Neuron (in vitro differentiated cells): ENCODE data around the gene ARID4B.

Experiments
- H2AFZ ChIP-seq: one replicate; pipeline ENCODE4 v1.6.1; 2013; ENCODE audit warnings: low read depth, mild to moderate bottlenecking, inconsistent platforms, low read length, moderate library complexity
- H3K27me3 ChIP-seq: one replicate; pipeline ENCODE4 v1.6.1; 2013; ENCODE audit warnings: low read length; ENCODE audit not compliant: insufficient read depth
- H3K36me3 ChIP-seq: one replicate; pipeline ENCODE4 v1.6.1; 2013; ENCODE audit warnings: low read length; ENCODE audit not compliant: insufficient read depth
- H3K4me1 ChIP-seq: one replicate; pipeline ENCODE4 v1.6.1; 2013; ENCODE audit warnings: low read length; ENCODE audit not compliant: insufficient read depth
- H3K4me3 ChIP-seq: 2 replicates; pipeline ENCODE4 v1.5.1; 2013; ENCODE audit warnings: mild to moderate bottlenecking, low read length, moderate library complexity
- H3K9me3 ChIP-seq: one replicate; pipeline ENCODE4 v1.6.1; 2013; ENCODE audit warnings: low read length

The ARID4B gene

GRCh38 chr1:235304549-235305451, 23.2 kb downstream of the ARID4B start:
- Histone ChIP-seq H3K27me3 (no peaks in the 10 kb centered on the region), H3K9me3 (no peaks in the 10 kb centered on the region), H3K4me1 (no peaks in the 10 kb centered on the region), H3K4me3 (no peak overlapping the region), H2AFZ (no peak overlapping the region), H3K36me3 (no peaks in the 10 kb centered on the region)

GRCh38 chr1:235302143-235302542, 25.8 kb downstream of the ARID4B start:
- Histone ChIP-seq H3K36me3 (no peaks in the 10 kb centered on the region), H3K9me3 (peaks cover 3% of the 10 kb centered on the region), H3K27me3 (no peaks in the 10 kb centered on the region), H3K4me1 (no peaks in the 10 kb centered on the region), H3K4me3 (no peak overlapping the region), H2AFZ (no peak overlapping the region)

DNA sequence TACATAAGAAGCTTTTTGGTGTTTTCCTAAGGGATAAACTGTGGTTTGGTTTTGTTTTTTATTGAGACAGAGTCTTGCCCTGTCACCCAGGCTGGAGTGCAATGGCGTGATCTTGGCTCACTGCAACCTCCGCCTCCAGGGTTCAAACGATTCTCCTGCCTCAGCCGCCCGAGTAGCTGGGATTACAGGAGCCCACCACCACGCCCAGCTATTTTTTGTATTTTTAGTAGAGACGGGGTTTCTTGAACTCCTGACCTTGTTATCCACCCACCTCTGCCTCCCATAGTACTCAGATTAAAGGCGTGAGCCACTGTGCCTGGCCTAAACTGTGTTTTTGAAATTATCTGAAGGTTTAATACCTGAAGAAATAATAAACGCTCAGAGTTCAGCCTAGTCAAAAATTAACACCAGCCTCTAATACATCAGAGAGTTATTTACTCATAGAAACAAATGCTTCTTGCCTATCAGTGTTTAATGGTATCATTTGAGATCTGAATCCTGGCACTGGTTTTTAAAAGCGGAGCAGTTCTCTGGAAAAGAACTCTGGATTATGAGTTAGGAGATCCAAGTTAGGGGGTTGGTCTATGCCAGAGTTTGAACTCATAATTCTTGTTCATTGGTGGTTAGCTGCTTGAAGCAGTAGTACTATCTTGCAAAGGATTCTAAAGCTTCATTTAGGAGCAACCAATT, 28.7 kb downstream of the ARID4B start:
- H3K36me3 ChIP-seq = no peaks in the 10 kb centered on the region
- H3K27me3 ChIP-seq = no peaks in the 10 kb centered on the region
- H3K4me3 ChIP-seq = no peak overlapping the region
- no peak overlapping the region for H2AFZ ChIP-seq
- H3K9me3 ChIP-seq = peaks cover 10% of the 10 kb centered on the region
- H3K4me1 ChIP-seq = no peaks in the 10 kb centered on the region

DNA sequence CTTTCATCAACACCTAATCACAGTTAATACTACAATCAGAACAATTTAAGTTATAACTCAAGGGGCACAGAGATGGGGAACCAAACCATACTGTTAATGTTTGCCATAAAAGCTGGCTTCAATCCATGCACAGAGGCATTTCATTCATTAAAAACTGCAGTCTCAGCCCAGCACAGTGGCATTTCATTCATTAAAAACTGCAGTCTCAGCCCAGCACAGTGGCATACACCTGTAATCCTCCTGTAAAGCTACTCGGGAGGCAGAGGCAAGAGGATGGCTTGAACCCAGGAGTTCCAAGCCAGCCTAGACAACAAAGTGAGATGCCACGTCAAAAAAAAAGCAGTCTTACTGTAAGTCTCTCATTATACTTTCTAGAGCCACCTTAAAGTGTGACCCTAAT, 29.2 kb downstream of the ARID4B start:
- peaks cover 10% of the 10 kb centered on the region for H3K9me3 ChIP-seq
- no peak overlapping the region for H2AFZ ChIP-seq
- no peaks in the 10 kb centered on the region for H3K36me3 ChIP-seq
- no peak overlapping the region for H3K4me3 ChIP-seq
- no peaks in the 10 kb centered on the region for H3K4me1 ChIP-seq
- H3K27me3 ChIP-seq = no peaks in the 10 kb centered on the region

DNA sequence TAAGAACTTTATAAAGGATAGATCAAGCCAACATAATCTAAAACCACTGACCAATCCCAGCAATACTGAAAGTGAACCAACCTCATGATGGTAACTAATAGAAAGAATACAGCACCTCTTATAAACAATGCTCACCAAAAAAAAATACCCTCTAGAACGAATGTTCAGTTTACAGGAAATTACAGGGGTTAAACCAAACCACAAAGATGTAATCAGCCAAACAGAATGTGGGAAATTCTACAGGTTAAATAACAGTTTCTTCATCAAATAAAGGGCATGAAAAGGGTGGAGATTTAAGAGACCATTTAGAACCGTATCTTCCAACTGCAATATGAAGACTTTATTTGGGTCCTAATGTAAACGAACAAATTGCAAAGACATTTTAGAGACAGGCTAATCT, 30.4 kb downstream of the ARID4B start:
- Histone ChIP-seq H3K9me3 (peaks cover 10% of the 10 kb centered on the region), H3K36me3 (no peaks in the 10 kb centered on the region), H3K4me3 (no peak overlapping the region), H2AFZ (no peak overlapping the region), H3K27me3 (no peaks in the 10 kb centered on the region), H3K4me1 (no peaks in the 10 kb centered on the region)

- no peaks in the 10 kb centered on the region for H3K36me3 ChIP-seq
- H3K27me3 ChIP-seq = no peaks in the 10 kb centered on the region
- no peak overlapping the region for H2AFZ ChIP-seq
These were observed 31.2 kb downstream of the ARID4B start for GRCh38 chr1:235296729-235297128.

GRCh38 chr1:235295902-235296350, 32.1 kb downstream of the ARID4B start:
- peaks cover 10% of the 10 kb centered on the region for H3K9me3 ChIP-seq
- H3K4me1 ChIP-seq = no peaks in the 10 kb centered on the region
- no peaks in the 10 kb centered on the region for H3K27me3 ChIP-seq
- H2AFZ ChIP-seq = no peak overlapping the region
- no peaks in the 10 kb centered on the region for H3K36me3 ChIP-seq
- H3K4me3 ChIP-seq = no peak overlapping the region

More at GRCh38 chr1:235296729-235297128, 31.2 kb downstream of the ARID4B start:
- Histone ChIP-seq H3K4me1 (no peaks in the 10 kb centered on the region), H3K4me3 (no peak overlapping the region), H3K9me3 (peaks cover 10% of the 10 kb centered on the region)

- H3K4me1 ChIP-seq = no peaks in the 10 kb centered on the region
- no peaks in the 10 kb centered on the region for H3K36me3 ChIP-seq
- H3K9me3 ChIP-seq = peaks cover 10% of the 10 kb centered on the region
- no peak overlapping the region for H2AFZ ChIP-seq
- no peak overlapping the region for H3K4me3 ChIP-seq
- H3K27me3 ChIP-seq = no peaks in the 10 kb centered on the region
These were observed 34.5 kb downstream of the ARID4B start for GRCh38 chr1:235293322-235293942.

GRCh38 chr1:235292790-235293189, 35.2 kb downstream of the ARID4B start:
- Histone ChIP-seq H2AFZ (no peak overlapping the region), H3K27me3 (no peaks in the 10 kb centered on the region), H3K4me1 (no peaks in the 10 kb centered on the region), H3K4me3 (no peak overlapping the region), H3K36me3 (no peaks in the 10 kb centered on the region), H3K9me3 (peaks cover 10% of the 10 kb centered on the region)

DNA sequence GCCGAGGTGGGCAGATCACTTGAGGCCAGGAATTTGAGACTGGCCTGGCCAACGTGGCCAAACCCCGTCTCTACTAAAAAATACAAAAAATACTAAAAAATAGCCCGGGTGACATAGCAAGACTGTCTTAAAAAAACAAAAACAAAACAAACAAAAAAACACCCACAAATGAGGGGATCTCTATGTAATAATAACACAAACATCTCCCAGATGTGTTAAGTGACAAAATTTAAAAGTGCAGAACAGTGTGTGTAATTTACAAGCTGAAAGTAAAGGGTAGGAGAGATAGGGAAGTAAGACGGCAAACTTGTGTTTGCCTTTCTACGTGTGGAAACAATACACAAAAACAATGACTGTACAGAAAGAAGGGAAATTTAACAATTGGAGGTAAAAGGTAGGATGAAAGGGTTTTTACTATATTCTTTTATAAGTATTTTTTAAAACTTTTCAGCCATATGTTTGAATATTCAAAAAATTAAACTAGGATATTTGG, 36.3 kb downstream of the ARID4B start:
- H2AFZ ChIP-seq = no peak overlapping the region
- peaks cover 7% of the 10 kb centered on the region for H3K9me3 ChIP-seq

GRCh38 chr1:235290740-235291502, 37.1 kb downstream of the ARID4B start:
- H2AFZ ChIP-seq = no peak overlapping the region
- no peaks in the 10 kb centered on the region for H3K36me3 ChIP-seq
- no peaks in the 10 kb centered on the region for H3K27me3 ChIP-seq
- H3K9me3 ChIP-seq = peaks cover 3% of the 10 kb centered on the region
- no peak overlapping the region for H3K4me3 ChIP-seq
- no peaks in the 10 kb centered on the region for H3K4me1 ChIP-seq

More for the DNA sequence above, 36.3 kb downstream of the ARID4B start:
- no peaks in the 10 kb centered on the region for H3K36me3 ChIP-seq
- H3K4me3 ChIP-seq = no peak overlapping the region
- H3K4me1 ChIP-seq = no peaks in the 10 kb centered on the region
- H3K27me3 ChIP-seq = no peaks in the 10 kb centered on the region

- Histone ChIP-seq H3K4me3 (no peak overlapping the region), H2AFZ (no peak overlapping the region), H3K36me3 (no peaks in the 10 kb centered on the region), H3K27me3 (no peaks in the 10 kb centered on the region), H3K9me3 (no peaks in the 10 kb centered on the region), H3K4me1 (peaks cover 4% of the 10 kb centered on the region)
These were observed 37.9 kb downstream of the ARID4B start for GRCh38 chr1:235289859-235290739.
